ENCODE measurements around the gene ZBED4. TPM values are rescaled to one million over a fixed set of nuclear protein-coding genes. Genes with fewer than 3 reads are reported as not detected.
A peak's percentile ranks its signal among the peaks of the same experiment; 100 is the strongest.

Gene ZBED4
- polyA plus RNA-seq, 10 donors: 11.0 to 15.2 (median 12.3) TPM

DNA sequence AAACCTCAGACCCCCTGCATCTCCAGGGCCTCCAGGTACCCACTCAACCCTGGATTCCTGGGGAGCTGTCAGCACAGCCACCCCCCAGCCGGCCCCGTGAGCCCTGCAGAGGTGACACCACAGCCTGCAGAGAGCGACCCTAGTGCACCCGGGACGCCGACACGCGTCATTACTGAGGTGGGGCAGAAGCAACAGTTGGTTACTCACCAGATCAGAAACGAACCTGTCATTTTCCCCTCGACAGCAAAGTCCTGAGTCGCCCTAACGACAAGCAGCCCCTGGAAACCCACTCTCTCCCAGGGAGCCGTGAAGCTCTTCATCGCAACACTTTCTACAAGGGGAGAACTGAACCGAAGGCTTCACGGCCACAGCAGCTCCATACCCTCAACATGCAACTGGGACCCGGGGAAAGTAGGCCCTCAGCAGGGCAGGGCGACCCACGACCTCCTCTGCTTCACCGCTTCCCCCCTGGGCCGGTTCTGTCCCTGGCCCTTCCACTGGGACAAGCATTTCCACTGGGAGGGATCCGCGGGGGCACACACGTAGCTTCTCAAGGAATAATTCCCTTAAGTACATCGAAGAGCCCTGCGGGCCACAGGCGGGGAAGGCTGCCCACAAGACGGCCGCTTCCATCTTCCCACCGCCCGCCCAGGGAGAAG lies 27.6 kb upstream of the ZBED4 start:
- no peak for DNase-seq

DNA sequence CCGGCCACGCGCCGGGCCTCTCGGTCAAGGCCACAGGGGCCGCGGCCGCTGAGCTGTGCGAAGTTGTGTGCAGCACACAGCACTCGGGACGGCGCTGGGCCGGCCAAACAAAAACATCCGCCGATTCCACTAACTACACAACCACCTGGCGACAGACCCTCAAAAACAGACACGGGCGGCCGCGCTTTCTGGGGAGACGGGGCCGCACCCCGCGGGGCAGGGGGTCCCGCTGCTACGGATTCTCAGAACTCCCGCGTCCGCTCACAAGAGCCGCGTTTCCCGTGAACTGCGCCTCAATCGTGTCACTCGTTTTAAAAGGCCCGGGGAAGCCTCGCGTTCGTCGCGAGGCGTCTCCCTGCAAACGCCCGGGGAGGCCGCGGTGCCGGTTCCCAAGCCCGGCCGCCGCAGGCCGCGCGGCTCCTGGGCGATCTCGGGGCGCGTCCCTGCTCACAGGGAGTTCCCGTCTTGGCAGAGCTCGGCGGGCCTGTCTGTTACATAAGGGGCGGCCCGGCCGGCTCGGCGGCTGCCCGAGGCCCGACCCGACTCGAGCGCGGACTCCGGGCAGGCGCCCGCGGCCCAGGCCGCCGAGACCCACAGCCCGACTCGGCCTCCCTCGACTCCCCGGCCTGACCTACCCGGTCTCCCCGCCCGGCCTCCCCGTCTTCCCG lies 26.9 kb upstream of the ZBED4 start:
- peak in 2 of 3 donors; percentile 50 to 82 for DNase-seq

GRCh38 chr22:49827271-49827852 lies 26.3 kb upstream of the ZBED4 start:
- DNase-seq: no peak

DNA sequence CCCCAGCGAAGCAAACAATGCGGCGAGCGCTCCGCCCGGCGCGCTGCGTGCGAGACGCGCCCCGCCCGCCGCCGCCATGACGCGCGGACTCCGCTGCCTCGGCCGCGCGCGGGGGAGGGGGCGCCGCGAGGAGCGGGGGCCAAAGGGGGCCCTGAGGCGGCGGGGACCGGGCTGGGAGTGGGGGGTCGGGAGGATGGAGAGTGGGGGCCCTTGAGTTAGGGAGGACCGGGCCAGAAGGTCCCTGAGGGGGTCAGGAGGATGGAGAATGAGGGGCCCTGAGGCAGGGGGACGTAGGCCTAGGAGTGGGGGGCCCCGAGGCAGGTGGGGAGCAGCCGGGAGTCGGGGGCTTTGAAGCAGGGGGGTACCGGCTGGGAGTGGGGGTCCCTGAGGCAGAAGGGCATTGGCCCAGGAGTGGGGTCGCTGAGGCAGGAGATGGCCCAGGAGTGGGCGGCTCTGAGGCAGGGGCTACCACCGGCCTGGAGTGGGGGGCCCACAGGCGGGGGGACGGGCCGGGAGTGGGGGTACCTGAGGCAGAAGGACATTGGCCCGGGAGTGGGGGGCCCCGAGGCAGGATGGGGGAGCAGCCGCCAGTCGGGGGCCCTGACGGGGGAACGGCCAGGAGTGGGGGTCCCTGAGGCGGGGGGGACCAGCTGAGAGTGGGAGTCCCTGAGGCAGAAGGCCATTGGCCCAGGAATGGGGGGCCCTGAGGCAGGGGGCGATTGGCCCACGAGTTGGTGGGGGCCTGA lies 25.6 kb upstream of the ZBED4 start, which contains the start of gene BRD1:
TSS of gene BRD1 (minus strand) at position 21 of the 746 bp plus-strand sequence. CDS start 3,556 bp downstream, outside the sequence.
- peak; percentile 64 to 79 (median 76) for DNase-seq

- DNase-seq: no peak
Measured at GRCh38 chr22:49828599-49828965, 25.1 kb upstream of the ZBED4 start.

- no peak for DNase-seq
Measured at GRCh38 chr22:49829044-49829853, 24.4 kb upstream of the ZBED4 start.

- DNase-seq: no peak
Measured at GRCh38 chr22:49833340-49834007, 20.2 kb upstream of the ZBED4 start.

DNA sequence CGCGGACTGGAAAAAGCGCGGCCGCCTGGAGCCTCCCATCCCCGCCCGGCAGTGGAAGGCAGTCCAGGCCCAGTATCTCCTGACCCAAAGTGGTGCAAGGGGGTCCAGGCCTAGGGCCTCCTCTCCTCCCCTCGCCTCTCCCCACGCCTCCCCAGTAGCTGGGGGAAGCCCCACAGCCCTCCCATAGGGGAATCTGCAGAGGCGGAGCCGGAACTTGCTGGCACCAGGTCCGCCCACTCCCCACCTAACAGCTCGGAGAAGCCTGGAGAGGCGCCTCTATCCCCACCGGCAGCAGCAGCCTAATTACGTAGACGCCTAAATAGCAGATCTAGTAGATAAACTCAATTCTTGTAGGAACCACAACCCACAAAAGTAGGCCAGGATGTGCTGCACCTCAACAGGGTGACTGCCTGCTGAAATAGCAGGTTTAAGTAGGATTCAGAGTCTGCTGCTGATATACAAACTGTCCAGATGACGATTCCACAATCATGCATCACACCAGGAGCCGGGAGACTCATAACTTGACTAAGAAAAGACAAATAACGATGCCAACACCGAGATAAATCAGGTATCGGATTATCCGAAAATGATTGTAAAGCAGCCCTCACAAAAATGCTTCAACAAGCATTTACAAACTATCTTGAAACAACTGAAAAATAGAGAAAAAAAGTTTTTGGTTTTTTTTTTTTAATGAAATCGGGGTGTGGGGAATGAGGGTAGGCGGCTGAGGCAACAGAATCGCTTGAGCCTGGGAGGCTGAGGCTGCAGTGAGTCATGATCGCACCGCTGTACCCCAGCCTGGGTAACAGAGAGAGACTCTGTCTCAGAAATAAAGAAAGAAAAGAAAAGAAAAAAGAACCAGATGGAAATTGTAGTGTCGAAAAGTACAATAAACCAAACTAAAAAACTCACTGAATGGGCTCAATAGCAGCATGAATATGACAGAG lies 14.6 kb upstream of the ZBED4 start:
- DNase-seq: no peak

- no peak for DNase-seq
Measured at GRCh38 chr22:49845241-49845640, 8.4 kb upstream of the ZBED4 start.

- no peak for DNase-seq
Measured at GRCh38 chr22:49845666-49846459, 7.8 kb upstream of the ZBED4 start.

DNA sequence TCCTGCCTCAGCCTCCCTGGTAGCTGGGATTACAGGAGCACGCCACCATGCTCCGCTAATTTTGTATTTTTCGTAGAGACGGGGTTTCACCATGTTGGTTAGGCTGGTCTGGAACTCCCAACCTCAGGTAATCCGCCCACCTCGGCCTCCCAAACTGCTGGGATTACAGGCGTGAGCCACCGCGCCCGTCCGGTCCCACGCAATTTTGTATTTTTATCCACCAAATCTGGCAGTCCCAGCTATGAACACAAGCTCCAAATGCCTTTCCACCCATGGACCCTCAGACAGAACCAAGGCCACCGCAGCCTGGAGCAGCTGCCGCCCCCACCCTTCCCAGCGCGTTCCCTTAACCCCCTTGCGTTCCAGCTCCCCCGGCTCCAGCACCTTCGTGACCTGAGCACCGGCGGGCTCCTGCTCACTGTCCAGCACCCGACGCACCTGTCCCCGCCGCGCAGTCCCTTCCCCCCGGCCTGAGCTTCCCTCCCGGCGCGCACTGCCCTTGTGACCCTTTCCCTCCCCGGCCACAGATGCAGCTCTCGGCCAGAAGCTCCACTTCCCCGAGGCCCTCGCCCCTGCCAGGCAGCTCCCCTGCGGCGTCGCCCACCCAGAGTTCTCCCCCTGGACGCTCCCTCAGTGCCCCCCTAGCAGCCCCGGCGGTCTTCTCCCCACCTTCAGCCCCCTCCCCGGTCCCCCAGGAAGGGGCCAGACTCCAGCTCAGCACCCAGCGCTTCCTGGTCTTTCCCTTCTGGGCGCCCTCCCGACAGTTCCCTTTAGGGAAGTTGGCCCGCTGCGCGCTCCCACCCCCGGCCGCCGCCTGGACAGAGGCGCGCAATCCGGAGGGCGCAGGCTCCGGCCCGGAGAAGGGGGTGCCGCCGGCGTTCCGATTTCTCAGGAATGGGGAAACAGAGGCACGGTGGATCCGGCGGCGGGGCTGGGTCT lies 5.6 kb upstream of the ZBED4 start:
- DNase-seq: peak in 1 of 3 donors; percentile 40

GRCh38 chr22:49848690-49849160 lies 4.9 kb upstream of the ZBED4 start:
- no peak for DNase-seq

DNA sequence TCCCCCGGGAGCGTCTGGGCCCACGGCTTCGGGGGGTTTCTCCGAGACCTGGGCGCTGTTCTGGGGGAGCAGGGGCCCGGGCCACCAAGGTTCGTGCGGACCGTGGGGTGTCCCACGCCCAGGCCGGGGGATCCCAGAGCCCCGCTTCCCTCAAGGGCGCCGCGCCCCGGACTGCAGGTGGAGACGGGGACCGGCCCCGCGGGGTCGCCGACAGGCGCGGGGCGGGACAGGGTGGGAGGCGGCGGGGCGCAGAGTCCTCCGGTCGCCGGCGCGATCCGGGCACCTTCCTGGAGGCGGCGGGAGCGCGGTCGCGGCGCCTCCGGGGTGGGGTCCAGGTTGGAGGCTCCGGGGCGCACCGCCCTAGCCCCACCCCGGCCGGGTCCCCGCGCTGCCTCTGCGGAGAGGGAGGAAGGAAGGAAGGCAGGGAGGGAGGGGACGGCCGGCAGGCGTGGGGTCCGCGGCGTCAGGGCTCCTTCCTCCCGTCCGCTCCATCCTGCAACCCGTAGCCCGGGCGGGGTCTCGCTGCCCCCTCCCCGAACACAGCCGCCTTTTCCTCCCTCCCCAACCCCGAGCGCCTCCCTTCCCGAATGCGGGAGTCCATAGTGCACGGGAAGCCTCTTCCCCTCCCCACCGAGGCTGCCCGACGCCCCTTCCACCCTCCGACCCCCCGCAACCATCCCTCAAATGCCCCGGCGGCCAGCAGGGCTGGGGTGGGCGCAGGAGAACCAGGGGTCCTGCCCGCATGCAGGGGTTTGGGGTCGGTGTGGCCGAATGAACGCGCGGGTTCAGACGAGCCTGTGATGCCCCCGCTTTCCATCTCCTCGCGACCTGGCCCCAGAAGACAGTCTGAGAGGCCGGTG lies 4.3 kb upstream of the ZBED4 start:
- no peak for DNase-seq

DNA sequence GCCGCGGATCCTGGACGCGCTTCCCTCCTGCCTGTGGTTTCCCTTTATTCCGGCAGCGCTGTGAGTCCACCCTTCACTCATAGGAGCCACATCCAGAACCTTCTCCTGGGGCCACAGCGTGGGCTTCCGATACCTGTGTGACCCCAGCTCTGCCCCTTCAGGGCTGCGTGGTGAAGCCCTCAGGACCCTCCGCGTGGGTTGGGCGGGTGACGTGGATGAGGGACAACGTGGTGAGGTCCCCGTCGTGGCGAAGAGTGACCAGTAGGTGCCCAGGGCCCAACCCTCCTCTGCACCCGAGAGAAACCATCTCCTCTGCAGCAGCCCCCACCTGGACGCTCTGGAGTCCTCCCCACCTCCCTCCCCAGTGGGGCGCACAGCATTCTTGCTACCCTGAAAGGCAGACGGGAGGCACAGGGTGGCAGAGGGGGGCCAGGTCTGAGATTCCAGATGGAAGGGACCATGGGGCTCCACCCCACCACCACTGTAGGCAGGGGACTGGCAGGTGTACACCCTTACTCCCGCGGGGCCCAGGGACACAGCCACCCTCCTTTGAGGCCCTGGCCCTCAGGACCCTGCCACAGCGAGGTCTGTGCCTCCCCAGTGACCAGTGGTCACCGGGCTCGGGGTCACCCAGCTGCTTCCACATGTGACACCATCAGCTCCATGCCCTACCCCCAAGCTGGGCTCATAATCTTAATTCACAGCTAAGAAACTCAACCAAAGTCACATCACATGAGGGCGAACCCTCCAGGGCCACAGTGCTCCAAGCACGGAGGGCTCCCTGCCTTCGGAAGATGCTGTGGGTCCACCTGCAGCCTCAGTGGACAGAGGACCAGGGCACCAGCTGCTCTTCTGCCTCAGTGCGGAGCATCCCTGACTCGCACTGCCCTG lies 3.4 kb upstream of the ZBED4 start:
- no peak for DNase-seq
